Endothelial cell of umbilical vein (primary cell): ENCODE results near the gene PCDHGA12. TPM values are rescaled to one million over a fixed set of nuclear protein-coding genes. Genes with fewer than 3 reads are reported as not detected.

Experiments used
- BruUV-seq: library from RNA; stranded (reverse); fragments of 400-500 nt; replicated peaks from 2 replicates; lab custom pipeline; 2021; lab: Mats Ljungman, UMichigan
- CTCF ChIA-PET: fragments of 300-600, 350-600 bp; sonication (Branson Sonifier 250); formaldehyde crosslinking; loops from one replicate; lab custom pipeline; 2021; ENCODE audit warnings: antibody characterized with exemption, inconsistent platforms; lab: Charles Lee
- POLR2A ChIA-PET: fragments of 300-600, 350-600 bp; sonication (Branson Sonifier 250); formaldehyde crosslinking; loops from one replicate; lab custom pipeline; 2021; ENCODE audit warnings: antibody characterized with exemption, inconsistent platforms; lab: Charles Lee
- DNase-seq: peaks from one replicate; pipeline ENCODE4 v3.0.0-alpha.2; 2011; ENCODE audit warnings: low read depth, low spot score
- FAIRE-seq: peaks from 2 replicates; lab custom pipeline; 2011; peaks lifted over from hg19 to GRCh38; lab: Jason Lieb, UNC
- H2AFZ ChIP-seq: 2 replicates; pipeline ENCODE4 v1.6.0; 2012; ENCODE audit warnings: low read depth, low read length, control low read depth, inconsistent platforms
- H3K27ac ChIP-seq: 2 replicates; pipeline ENCODE4 v1.5.1; 2011; ENCODE audit warnings: low read depth, mild to moderate bottlenecking, control low read depth, low read length, moderate library complexity; ENCODE audit not compliant: insufficient read depth
- H3K27me3 ChIP-seq, 2 experiments: 2 replicates each; pipeline versions ENCODE4 v1.6.0 to v1.6.1; 2011; ENCODE audit warnings: low read length in 2 of 2, mixed read lengths in 1 of 2; ENCODE audit not compliant: control insufficient read depth in 2 of 2, insufficient read depth in 2 of 2
- H3K36me3 ChIP-seq, 2 experiments: 2 replicates in 1 of 2; 3 replicates in 1 of 2; pipeline ENCODE4 v1.5.1; 2011; ENCODE audit warnings: low read length in 2 of 2, mild to moderate bottlenecking in 1 of 2, moderate library complexity in 1 of 2; ENCODE audit not compliant: control insufficient read depth in 2 of 2, insufficient read depth in 2 of 2; ENCODE audit errors: extremely low read depth in 1 of 2
- H3K4me1 ChIP-seq: 3 replicates; pipeline ENCODE4 v1.5.1; 2011; ENCODE audit warnings: mild to moderate bottlenecking, low read length; ENCODE audit not compliant: control insufficient read depth, insufficient read depth; ENCODE audit errors: extremely low read depth
- H3K4me2 ChIP-seq: 2 replicates; pipeline ENCODE4 v1.6.1; 2011; ENCODE audit warnings: low read length, control low read depth, mixed read lengths; ENCODE audit not compliant: insufficient read depth
- H3K4me3 ChIP-seq, 3 experiments: fragments of 200-600 bp in 1 of 3; sonication (generic), shearing (Covaris generic) in 1 of 3; replicated peaks in 1 of 3; 2 replicates each; pipeline ENCODE4 v1.5.1; 2011 to 2016; ENCODE audit warnings: control low read depth in 3 of 3, low read length in 3 of 3, mild to moderate bottlenecking in 2 of 3, inconsistent platforms in 1 of 3, low read depth in 1 of 3, moderate library complexity in 1 of 3; ENCODE audit not compliant: insufficient read depth in 1 of 3
- H3K79me2 ChIP-seq: 2 replicates; pipeline ENCODE4 v1.6.0; 2012; ENCODE audit warnings: low read length, inconsistent platforms; ENCODE audit not compliant: control insufficient read depth, insufficient read depth
- H3K9ac ChIP-seq: replicated peaks from 2 replicates; pipeline ENCODE3; 2011; ENCODE audit warnings: low read length, control low read depth; ENCODE audit not compliant: insufficient read depth; ENCODE audit errors: extremely low read depth
- H3K9me1 ChIP-seq: replicated peaks from 3 replicates; pipeline ENCODE4 v1.6.0; 2011; ENCODE audit warnings: mild to moderate bottlenecking, low read length; ENCODE audit not compliant: control insufficient read depth, insufficient read depth; ENCODE audit errors: extremely low read depth
- H3K9me3 ChIP-seq: replicated peaks from 2 replicates; pipeline ENCODE4 v1.5.1; 2012; ENCODE audit warnings: low read length, inconsistent platforms; ENCODE audit not compliant: control insufficient read depth, insufficient read depth
- H4K20me1 ChIP-seq: replicated peaks from 2 replicates; pipeline ENCODE3; 2011; ENCODE audit warnings: mild to moderate bottlenecking, low read length; ENCODE audit not compliant: control insufficient read depth, insufficient read depth; ENCODE audit errors: extremely low read depth
- POLR2A ChIP-seq: IDR thresholded peaks from 2 replicates; pipeline ENCODE4 v1.6.1; 2012; ENCODE audit warnings: low read depth, mild to moderate bottlenecking, control low read depth, low read length
- dilution Hi-C: fragments of 300-500 bp; cut with MboI; formaldehyde crosslinking; loops from one replicate; pipeline ENCODE4 v1.15.0; 2019; ENCODE audit warnings: low sequenced_read_pairs; ENCODE audit not compliant: extremely low pct_ligation_motif_present
- intact Hi-C: fragments of 100-400 bp; cut with micrococcal nuclease; formaldehyde crosslinking; loops from one replicate; pipeline ENCODE4 v1.10.0; 2022
- polyA plus RNA-seq, 4 experiments: library from polyadenylated mRNA; depleted of rRNA in 3 of 4; stranded (reverse) in 3 of 4; unstranded in 1 of 4; fragments of >200 nt; gene quantifications; 2 replicates each; pipeline versions ENCODE4 v1.2.1 to v1.2.3, GENCODE V29; 2011 to 2012; ENCODE audit warnings: missing spikeins in 1 of 4
- total RNA-seq: library from RNA; stranded (reverse); gene quantifications from 2 replicates; pipeline ENCODE4 v1.2.3, GENCODE V29; 2021

Gene PCDHGA12
- total and polyA plus RNA-seq, 2 donors (not counting 3 experiments of a cell fraction or from before 2014, with no cell fraction given), result 4.2 to 9.9 TPM

GRCh38 chr5:141479776-141480175 lies 49.5 kb downstream of the PCDHGA12 start:
- Histone ChIP-seq H3K9me3 (no peaks in the 10 kb centered on the region), H3K27me3 (peaks cover 5 to 13% of the 10 kb centered on the region in 2 experiments), H2AFZ (no peak overlapping the region), H3K4me2 (no peak overlapping the region), H3K79me2 (no peaks in the 10 kb centered on the region), H3K4me3 (no peak overlapping the region), H3K9me1 (no peaks in the 10 kb centered on the region), H3K27ac (no peak overlapping the region), H3K36me3 (no peaks in the 10 kb centered on the region), H4K20me1 (no peaks in the 10 kb centered on the region), H3K4me1 (peaks cover 12% of the 10 kb centered on the region), H3K9ac (no peak overlapping the region)
- intact Hi-C loops (no loop called here), dilution Hi-C loops (no loop called here)
- no TSS peak for BruUV-seq
- FAIRE-seq (no peak), DNase-seq (no peak)
- ChIA-PET CTCF (no interaction called here), POLR2A (no interaction called here)
- no peak for TF ChIP-seq POLR2A

Other genes starting within 250 kb of the PCDHGA12 start
Only the 30 nearest of the 35 such genes appear.
- 0.65 and 0.77 TPM in 2 replicates for gene PCDHB13, start 216.6 kb upstream of the PCDHGA12 start, total RNA-seq
- gene PCDHB13, start 216.6 kb upstream of the PCDHGA12 start, polyA plus RNA-seq, result 0.57 and 0.64 TPM in 2 replicates
- gene PCDHB14, start 207.2 kb upstream of the PCDHGA12 start, total RNA-seq, result 0.55 and 1.0 TPM in 2 replicates
- 0.72 and 0.73 TPM in 2 replicates for gene PCDHB14, start 207.2 kb upstream of the PCDHGA12 start, polyA plus RNA-seq
- 0.55 and 0.69 TPM in 2 replicates for gene PCDHB15, start 185.1 kb upstream of the PCDHGA12 start, total RNA-seq
- 0.51 and 0.55 TPM in 2 replicates for gene PCDHB15, start 185.1 kb upstream of the PCDHGA12 start, polyA plus RNA-seq
- gene SLC25A2, start 126.5 kb upstream of the PCDHGA12 start, total RNA-seq, result 0.39 and 0.46 TPM in 2 replicates
- gene SLC25A2, start 126.5 kb upstream of the PCDHGA12 start, polyA plus RNA-seq, result not detected in 2 replicates
- gene TAF7, start 109.7 kb upstream of the PCDHGA12 start, total RNA-seq, result 55.0 and 62.0 TPM in 2 replicates
- gene TAF7, start 109.7 kb upstream of the PCDHGA12 start, polyA plus RNA-seq, result 14.2 and 21.8 TPM in 2 replicates
- gene PCDHGA1, start 100.0 kb upstream of the PCDHGA12 start, total RNA-seq, result 0.22 and 0.30 TPM in 2 replicates
- 0.44 and 0.45 TPM in 2 replicates for gene PCDHGA1, start 100.0 kb upstream of the PCDHGA12 start, polyA plus RNA-seq
- gene PCDHGA2, start 91.7 kb upstream of the PCDHGA12 start, total RNA-seq, result 0.58 and 1.2 TPM in 2 replicates
- gene PCDHGA2, start 91.7 kb upstream of the PCDHGA12 start, polyA plus RNA-seq, result 1.9 and 2.0 TPM in 2 replicates
- gene PCDHGA3, start 86.7 kb upstream of the PCDHGA12 start, total RNA-seq, result 1.1 and 1.2 TPM in 2 replicates
- 0.88 and 1.2 TPM in 2 replicates for gene PCDHGA3, start 86.7 kb upstream of the PCDHGA12 start, polyA plus RNA-seq
- gene PCDHGB1, start 80.4 kb upstream of the PCDHGA12 start, total RNA-seq, result 0.58 and 0.62 TPM in 2 replicates
- gene PCDHGB1, start 80.4 kb upstream of the PCDHGA12 start, polyA plus RNA-seq, result 0.39 and 0.48 TPM in 2 replicates
- 3.0 TPM in 2 replicates for gene PCDHGA4, start 75.5 kb upstream of the PCDHGA12 start, total RNA-seq
- gene PCDHGA4, start 75.5 kb upstream of the PCDHGA12 start, polyA plus RNA-seq, result 2.4 and 2.6 TPM in 2 replicates
- 1.9 and 2.9 TPM in 2 replicates for gene PCDHGB2, start 70.5 kb upstream of the PCDHGA12 start, total RNA-seq
- gene PCDHGB2, start 70.5 kb upstream of the PCDHGA12 start, polyA plus RNA-seq, result 1.1 TPM in 2 replicates
- gene PCDHGA5, start 66.3 kb upstream of the PCDHGA12 start, total RNA-seq, result 0.78 and 0.93 TPM in 2 replicates
- 0.36 and 0.51 TPM in 2 replicates for gene PCDHGA5, start 66.3 kb upstream of the PCDHGA12 start, polyA plus RNA-seq
- 1.7 and 2.0 TPM in 2 replicates for gene PCDHGB3, start 60.3 kb upstream of the PCDHGA12 start, total RNA-seq
- 1.4 and 1.8 TPM in 2 replicates for gene PCDHGB3, start 60.3 kb upstream of the PCDHGA12 start, polyA plus RNA-seq
- gene PCDHGA6, start 56.6 kb upstream of the PCDHGA12 start, total RNA-seq, result 2.7 and 2.9 TPM in 2 replicates
- 2.6 and 2.7 TPM in 2 replicates for gene PCDHGA6, start 56.6 kb upstream of the PCDHGA12 start, polyA plus RNA-seq
- 1.5 and 1.8 TPM in 2 replicates for gene PCDHGA7, start 47.8 kb upstream of the PCDHGA12 start, total RNA-seq
- 0.68 and 0.84 TPM in 2 replicates for gene PCDHGA7, start 47.8 kb upstream of the PCDHGA12 start, polyA plus RNA-seq
- gene PCDHGB4, start 42.8 kb upstream of the PCDHGA12 start, total RNA-seq, result 4.4 and 6.5 TPM in 2 replicates
- gene PCDHGB4, start 42.8 kb upstream of the PCDHGA12 start, polyA plus RNA-seq, result 6.9 and 8.1 TPM in 2 replicates
- 0.53 and 0.95 TPM in 2 replicates for gene PCDHGA8, start 37.9 kb upstream of the PCDHGA12 start, total RNA-seq
- 0.43 and 0.44 TPM in 2 replicates for gene PCDHGA8, start 37.9 kb upstream of the PCDHGA12 start, polyA plus RNA-seq
- gene PCDHGB5, start 32.6 kb upstream of the PCDHGA12 start, total RNA-seq, result 11.4 and 14.4 TPM in 2 replicates
- gene PCDHGB5, start 32.6 kb upstream of the PCDHGA12 start, polyA plus RNA-seq, result 7.9 and 10.1 TPM in 2 replicates
- gene PCDHGA9, start 27.7 kb upstream of the PCDHGA12 start, total RNA-seq, result 3.5 and 3.9 TPM in 2 replicates
- gene PCDHGA9, start 27.7 kb upstream of the PCDHGA12 start, polyA plus RNA-seq, result 1.1 and 1.2 TPM in 2 replicates
- gene PCDHGB6, start 22.5 kb upstream of the PCDHGA12 start, total RNA-seq, result 4.8 and 4.9 TPM in 2 replicates
- 2.2 and 2.3 TPM in 2 replicates for gene PCDHGB6, start 22.5 kb upstream of the PCDHGA12 start, polyA plus RNA-seq
- gene PCDHGA10, start 17.5 kb upstream of the PCDHGA12 start, total RNA-seq, result 4.4 and 5.8 TPM in 2 replicates
- 3.6 and 3.7 TPM in 2 replicates for gene PCDHGA10, start 17.5 kb upstream of the PCDHGA12 start, polyA plus RNA-seq
- gene PCDHGB7, start 12.8 kb upstream of the PCDHGA12 start, total RNA-seq, result 12.6 and 13.0 TPM in 2 replicates
- 6.5 and 6.9 TPM in 2 replicates for gene PCDHGB7, start 12.8 kb upstream of the PCDHGA12 start, polyA plus RNA-seq
- gene PCDHGA11, start 9.5 kb upstream of the PCDHGA12 start, total RNA-seq, result 10.3 and 11.5 TPM in 2 replicates
- 8.0 and 8.1 TPM in 2 replicates for gene PCDHGA11, start 9.5 kb upstream of the PCDHGA12 start, polyA plus RNA-seq
- 25.4 and 36.1 TPM in 2 replicates for gene PCDHGC3, start 45.5 kb downstream of the PCDHGA12 start, total RNA-seq
- 9.2 and 14.9 TPM in 2 replicates for gene PCDHGC3, start 45.5 kb downstream of the PCDHGA12 start, polyA plus RNA-seq
- 0.90 and 2.1 TPM in 2 replicates for gene PCDHGC4, start 54.5 kb downstream of the PCDHGA12 start, total RNA-seq
- gene PCDHGC4, start 54.5 kb downstream of the PCDHGA12 start, polyA plus RNA-seq, result 0.25 and 0.32 TPM in 2 replicates
- 0.60 and 1.2 TPM in 2 replicates for gene PCDHGC5, start 58.6 kb downstream of the PCDHGA12 start, total RNA-seq
- 0.21 and 0.48 TPM in 2 replicates for gene PCDHGC5, start 58.6 kb downstream of the PCDHGA12 start, polyA plus RNA-seq
- gene DIAPH1, start 188.5 kb downstream of the PCDHGA12 start, total RNA-seq, result 103 and 105 TPM in 2 replicates
- 59.2 and 68.6 TPM in 2 replicates for gene DIAPH1, start 188.5 kb downstream of the PCDHGA12 start, polyA plus RNA-seq
- gene HDAC3, start 206.3 kb downstream of the PCDHGA12 start, total RNA-seq, result 58.5 and 60.2 TPM in 2 replicates
- gene HDAC3, start 206.3 kb downstream of the PCDHGA12 start, polyA plus RNA-seq, result 74.7 and 75.5 TPM in 2 replicates
- 3.1 and 3.6 TPM in 2 replicates for gene RELL2, start 206.5 kb downstream of the PCDHGA12 start, total RNA-seq
- gene RELL2, start 206.5 kb downstream of the PCDHGA12 start, polyA plus RNA-seq, result 3.4 and 4.8 TPM in 2 replicates
- 37.0 and 37.1 TPM in 2 replicates for gene FCHSD1, start 220.9 kb downstream of the PCDHGA12 start, total RNA-seq
- 34.8 and 35.1 TPM in 2 replicates for gene FCHSD1, start 220.9 kb downstream of the PCDHGA12 start, polyA plus RNA-seq